HEK293 (cell line): ENCODE measurements around the gene STARD13.

Source experiments
- ZBTB17 ChIP-seq: fragments of 450-650 bp; formaldehyde crosslinking; IDR thresholded peaks from 2 replicates; pipeline ENCODE4 v1.5.1; 2016; ENCODE audit warnings: missing biosample characterization, missing genetic modification characterization
- ZBTB20 ChIP-seq: fragments of 450-650 bp; formaldehyde crosslinking; IDR thresholded peaks from 2 replicates; pipeline ENCODE4 v1.5.1; 2016; ENCODE audit warnings: missing biosample characterization, missing genetic modification characterization
- ZBTB49 ChIP-seq: fragments of 450-650 bp; formaldehyde crosslinking; IDR thresholded peaks from 2 replicates; pipeline ENCODE4 v1.5.1; 2016; ENCODE audit warnings: missing biosample characterization, missing genetic modification characterization, low read depth
- ZNF398 ChIP-seq: fragments of 450-650 bp; formaldehyde crosslinking; IDR thresholded peaks from 2 replicates; pipeline ENCODE4 v1.5.1; 2017; ENCODE audit warnings: missing biosample characterization, missing genetic modification characterization
- ZNF629 ChIP-seq: fragments of 450-650 bp; formaldehyde crosslinking; IDR thresholded peaks from 2 replicates; pipeline ENCODE4 v1.5.1; 2017; ENCODE audit warnings: missing biosample characterization, missing genetic modification characterization
- TF ChIP-seq, protein P1 (sequence below): fragments of 450-650 bp; formaldehyde crosslinking; IDR thresholded peaks from 2 replicates; pipeline ENCODE4 v1.5.1; 2016; ENCODE audit warnings: missing biosample characterization, missing genetic modification characterization

DNA sequence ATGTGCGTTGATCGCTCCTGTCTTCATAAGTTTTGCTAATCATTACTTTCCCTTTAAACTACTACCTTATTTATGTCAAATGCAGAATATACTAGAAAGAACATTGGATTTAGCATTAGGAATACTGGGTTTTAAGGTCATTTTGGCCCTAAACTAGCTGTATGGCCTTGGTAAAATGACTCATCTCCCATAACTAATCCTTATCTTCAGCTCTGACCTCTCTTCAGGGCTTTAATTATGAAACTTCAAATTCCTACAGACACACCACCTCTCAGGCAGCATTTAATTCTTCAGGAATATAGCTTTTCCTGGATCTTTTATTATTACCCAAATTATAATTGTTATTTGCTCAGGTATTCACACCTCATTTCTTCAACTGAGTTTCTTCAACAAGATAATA, 121.2 kb downstream of the STARD13 start:
- no peak for TF ChIP-seq ZBTB17 (tag by site-specific recombination)
- TF ChIP-seq, protein P1, sequence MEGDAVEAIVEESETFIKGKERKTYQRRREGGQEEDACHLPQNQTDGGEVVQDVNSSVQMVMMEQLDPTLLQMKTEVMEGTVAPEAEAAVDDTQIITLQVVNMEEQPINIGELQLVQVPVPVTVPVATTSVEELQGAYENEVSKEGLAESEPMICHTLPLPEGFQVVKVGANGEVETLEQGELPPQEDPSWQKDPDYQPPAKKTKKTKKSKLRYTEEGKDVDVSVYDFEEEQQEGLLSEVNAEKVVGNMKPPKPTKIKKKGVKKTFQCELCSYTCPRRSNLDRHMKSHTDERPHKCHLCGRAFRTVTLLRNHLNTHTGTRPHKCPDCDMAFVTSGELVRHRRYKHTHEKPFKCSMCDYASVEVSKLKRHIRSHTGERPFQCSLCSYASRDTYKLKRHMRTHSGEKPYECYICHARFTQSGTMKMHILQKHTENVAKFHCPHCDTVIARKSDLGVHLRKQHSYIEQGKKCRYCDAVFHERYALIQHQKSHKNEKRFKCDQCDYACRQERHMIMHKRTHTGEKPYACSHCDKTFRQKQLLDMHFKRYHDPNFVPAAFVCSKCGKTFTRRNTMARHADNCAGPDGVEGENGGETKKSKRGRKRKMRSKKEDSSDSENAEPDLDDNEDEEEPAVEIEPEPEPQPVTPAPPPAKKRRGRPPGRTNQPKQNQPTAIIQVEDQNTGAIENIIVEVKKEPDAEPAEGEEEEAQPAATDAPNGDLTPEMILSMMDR = no peak
- no peak for TF ChIP-seq ZNF398
- TF ChIP-seq ZBTB20 = no peak
- no peak for TF ChIP-seq ZBTB49 (tag by site-specific recombination)
- TF ChIP-seq ZNF629 (tag by site-specific recombination) = no peak
